ENCODE results near the gene CACNA1A.

GRCh38 chr19:13256918-13257317, 249.4 kb downstream of the CACNA1A start:
- TF ChIP-seq, protein P1, sequence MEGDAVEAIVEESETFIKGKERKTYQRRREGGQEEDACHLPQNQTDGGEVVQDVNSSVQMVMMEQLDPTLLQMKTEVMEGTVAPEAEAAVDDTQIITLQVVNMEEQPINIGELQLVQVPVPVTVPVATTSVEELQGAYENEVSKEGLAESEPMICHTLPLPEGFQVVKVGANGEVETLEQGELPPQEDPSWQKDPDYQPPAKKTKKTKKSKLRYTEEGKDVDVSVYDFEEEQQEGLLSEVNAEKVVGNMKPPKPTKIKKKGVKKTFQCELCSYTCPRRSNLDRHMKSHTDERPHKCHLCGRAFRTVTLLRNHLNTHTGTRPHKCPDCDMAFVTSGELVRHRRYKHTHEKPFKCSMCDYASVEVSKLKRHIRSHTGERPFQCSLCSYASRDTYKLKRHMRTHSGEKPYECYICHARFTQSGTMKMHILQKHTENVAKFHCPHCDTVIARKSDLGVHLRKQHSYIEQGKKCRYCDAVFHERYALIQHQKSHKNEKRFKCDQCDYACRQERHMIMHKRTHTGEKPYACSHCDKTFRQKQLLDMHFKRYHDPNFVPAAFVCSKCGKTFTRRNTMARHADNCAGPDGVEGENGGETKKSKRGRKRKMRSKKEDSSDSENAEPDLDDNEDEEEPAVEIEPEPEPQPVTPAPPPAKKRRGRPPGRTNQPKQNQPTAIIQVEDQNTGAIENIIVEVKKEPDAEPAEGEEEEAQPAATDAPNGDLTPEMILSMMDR (IDR thresholded peaks at IDR 0.05): no peak
- no peak for TF ChIP-seq POLR2A (IDR thresholded peaks at IDR 0.05)

All from esophagus squamous epithelium (tissue), 4 donors.